ENCODE results near the gene TMIE. TPM values are rescaled to one million over a fixed set of nuclear protein-coding genes. Genes with fewer than 3 reads are reported as not detected.

TMIE gene
- polyA plus RNA-seq, 3 donors = not detected

DNA sequence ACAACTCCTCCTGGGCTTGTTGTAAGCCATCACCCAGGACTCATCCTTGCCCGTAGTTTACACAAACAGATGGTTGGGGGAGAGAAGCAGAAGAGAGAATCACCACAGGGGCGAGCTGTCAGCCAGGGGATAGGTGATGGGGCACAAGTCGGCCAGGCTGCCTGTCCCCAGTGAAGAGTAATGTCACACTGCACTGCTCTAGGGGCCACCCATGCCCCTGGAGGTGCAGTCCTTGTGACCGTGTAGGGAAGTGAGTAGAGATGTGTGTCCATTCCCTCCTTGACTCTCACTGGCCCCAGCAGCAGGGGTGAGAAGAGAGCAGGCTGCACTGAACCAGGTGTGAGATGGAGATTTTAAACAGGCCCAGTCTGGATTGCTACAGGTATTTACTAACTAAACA, 33.6 kb downstream of the TMIE start:
- H3K9me3 ChIP-seq (replicated peaks in 1 of 2; ENCODE audit: control insufficient read depth in 1 of 2, insufficient read depth in 1 of 2, low read length in 2 of 2) = no peaks in the 10 kb centered on the region
- TF ChIP-seq, protein P1, sequence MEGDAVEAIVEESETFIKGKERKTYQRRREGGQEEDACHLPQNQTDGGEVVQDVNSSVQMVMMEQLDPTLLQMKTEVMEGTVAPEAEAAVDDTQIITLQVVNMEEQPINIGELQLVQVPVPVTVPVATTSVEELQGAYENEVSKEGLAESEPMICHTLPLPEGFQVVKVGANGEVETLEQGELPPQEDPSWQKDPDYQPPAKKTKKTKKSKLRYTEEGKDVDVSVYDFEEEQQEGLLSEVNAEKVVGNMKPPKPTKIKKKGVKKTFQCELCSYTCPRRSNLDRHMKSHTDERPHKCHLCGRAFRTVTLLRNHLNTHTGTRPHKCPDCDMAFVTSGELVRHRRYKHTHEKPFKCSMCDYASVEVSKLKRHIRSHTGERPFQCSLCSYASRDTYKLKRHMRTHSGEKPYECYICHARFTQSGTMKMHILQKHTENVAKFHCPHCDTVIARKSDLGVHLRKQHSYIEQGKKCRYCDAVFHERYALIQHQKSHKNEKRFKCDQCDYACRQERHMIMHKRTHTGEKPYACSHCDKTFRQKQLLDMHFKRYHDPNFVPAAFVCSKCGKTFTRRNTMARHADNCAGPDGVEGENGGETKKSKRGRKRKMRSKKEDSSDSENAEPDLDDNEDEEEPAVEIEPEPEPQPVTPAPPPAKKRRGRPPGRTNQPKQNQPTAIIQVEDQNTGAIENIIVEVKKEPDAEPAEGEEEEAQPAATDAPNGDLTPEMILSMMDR (IDR thresholded peaks at IDR 0.05) = no peak
- no peak overlapping the region for H3K4me2 ChIP-seq (replicated peaks; ENCODE audit: extremely low read depth, low read length, poor library complexity, severe bottlenecking)
- no peaks in the 10 kb centered on the region for H3K36me3 Mint-ChIP-seq
- H3K27ac Mint-ChIP-seq = no peak overlapping the region
- H3K4me3 ChIP-seq (replicated peaks in 1 of 3; ENCODE audit: low read depth in 2 of 3, low read length in 3 of 3) = no peak overlapping the region
- peaks cover 3 to 13% (median 8%) of the 10 kb centered on the region in 3 donors for H3K27me3 Mint-ChIP-seq (ENCODE audit: low read depth in 3 of 3)
- no peak overlapping the region for H2AFZ ChIP-seq (ENCODE audit: insufficient read depth, low read depth, low read length, poor library complexity, severe bottlenecking)
- no peak overlapping the region for H3K4me3 Mint-ChIP-seq
- no peaks in the 10 kb centered on the region for H3K4me1 ChIP-seq (ENCODE audit: control insufficient read depth in 1 of 2, insufficient read depth in 2 of 2, low read length in 2 of 2)
- H3K27me3 ChIP-seq (ENCODE audit: control insufficient read depth in 2 of 2, insufficient read depth in 2 of 2, low read length in 2 of 2) = peaks cover 0 to 2% of the 10 kb centered on the region in 2 donors
- H3K9ac ChIP-seq (ENCODE audit: insufficient read depth, low read length, poor library complexity, severe bottlenecking) = no peak overlapping the region
- DNase-seq = no peak
- H3K79me2 ChIP-seq (ENCODE audit: insufficient read depth, low read length) = no peaks in the 10 kb centered on the region
- no peaks in the 10 kb centered on the region for H4K20me1 ChIP-seq (ENCODE audit: insufficient read depth, low read length)
- 97% methylated on average over 3 of the region's 4 CpGs for WGBS (ENCODE audit: insufficient coverage)
- no peaks in the 10 kb centered on the region for H3K36me3 ChIP-seq (replicated peaks in 1 of 2; ENCODE audit: control insufficient read depth in 1 of 2, insufficient read depth in 2 of 2, low read length in 2 of 2)
- H3K4me1 Mint-ChIP-seq = no peaks in the 10 kb centered on the region
- intact Hi-C loops (cut with micrococcal nuclease) = no loop called here
- no peak overlapping the region for H3K27ac ChIP-seq (ENCODE audit: low read depth in 1 of 2, low read length in 2 of 2)
- H3K9me3 Mint-ChIP-seq = peaks cover 0 to 3% (median 0%) of the 10 kb centered on the region in 7 donors

DNA sequence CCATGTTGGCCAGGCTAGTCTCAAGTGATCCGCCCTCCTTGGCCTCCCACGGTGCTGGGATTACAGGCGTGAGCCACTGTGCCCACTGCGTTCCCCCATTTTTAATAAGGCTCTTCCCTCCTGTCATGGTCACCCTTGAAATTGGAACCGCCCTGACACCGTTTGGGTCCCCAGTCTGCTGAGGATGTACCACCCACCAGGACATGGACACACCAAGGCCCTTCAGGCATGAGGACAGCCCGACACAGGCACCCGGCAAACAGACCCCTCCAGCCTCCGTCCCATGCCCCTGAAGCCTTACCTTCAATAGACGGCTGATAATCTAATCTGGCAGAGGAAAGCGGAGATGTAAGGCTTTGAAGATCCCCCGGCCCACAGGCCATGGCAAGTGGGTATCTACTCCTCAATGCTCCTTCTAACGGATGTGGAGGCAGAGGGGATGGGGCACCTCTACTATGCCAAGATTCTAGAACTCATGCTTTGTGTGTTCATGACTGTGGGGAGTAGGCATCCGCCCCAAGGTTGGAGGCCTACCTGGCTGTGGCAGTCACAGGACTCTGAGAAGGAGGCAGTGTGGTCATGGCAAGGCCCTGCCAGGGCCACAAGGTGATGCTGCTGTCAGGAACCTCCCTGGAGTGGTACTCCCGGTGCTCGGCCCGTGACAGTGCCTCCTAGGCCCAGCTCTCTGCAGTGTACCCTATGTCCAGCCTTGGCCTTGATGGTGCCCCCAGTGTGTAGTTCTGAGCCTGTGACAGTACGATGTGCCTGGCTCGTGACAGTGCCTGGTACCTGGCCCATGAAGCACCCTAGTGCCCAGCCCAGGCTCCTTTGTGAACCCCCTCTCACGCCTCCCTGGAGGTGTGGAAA, 35.0 kb downstream of the TMIE start:
- TF ChIP-seq, protein P1 (IDR thresholded peaks at IDR 0.05) = no peak
- H3K27me3 Mint-ChIP-seq (ENCODE audit: low read depth in 3 of 3) = peaks cover 3 to 8% (median 7%) of the 10 kb centered on the region in 3 donors
- no peaks in the 10 kb centered on the region for H3K9me3 ChIP-seq (replicated peaks in 1 of 2; ENCODE audit: control insufficient read depth in 1 of 2, insufficient read depth in 1 of 2, low read length in 2 of 2)
- no peak overlapping the region for H3K4me2 ChIP-seq (replicated peaks; ENCODE audit: extremely low read depth, low read length, poor library complexity, severe bottlenecking)
- no peak overlapping the region for H3K4me3 Mint-ChIP-seq
- H3K9ac ChIP-seq (ENCODE audit: insufficient read depth, low read length, poor library complexity, severe bottlenecking) = no peak overlapping the region
- H3K79me2 ChIP-seq (ENCODE audit: insufficient read depth, low read length) = no peaks in the 10 kb centered on the region
- no peak overlapping the region for H3K4me3 ChIP-seq (replicated peaks in 1 of 3; ENCODE audit: low read depth in 2 of 3, low read length in 3 of 3)
- H3K36me3 Mint-ChIP-seq = no peaks in the 10 kb centered on the region
- no peak for DNase-seq
- peaks cover 0 to 3% (median under 1%) of the 10 kb centered on the region in 7 donors for H3K9me3 Mint-ChIP-seq
- no peaks in the 10 kb centered on the region for H3K36me3 ChIP-seq (replicated peaks in 1 of 2; ENCODE audit: control insufficient read depth in 1 of 2, insufficient read depth in 2 of 2, low read length in 2 of 2)
- no peak overlapping the region for H3K27ac ChIP-seq (ENCODE audit: low read depth in 1 of 2, low read length in 2 of 2)
- no peaks in the 10 kb centered on the region for H3K4me1 ChIP-seq (ENCODE audit: control insufficient read depth in 1 of 2, insufficient read depth in 2 of 2, low read length in 2 of 2)
- H3K27ac Mint-ChIP-seq = no peak overlapping the region
- no peaks in the 10 kb centered on the region for H4K20me1 ChIP-seq (ENCODE audit: insufficient read depth, low read length)
- 96% methylated on average over 17 of the region's 20 CpGs for WGBS (ENCODE audit: insufficient coverage)
- H2AFZ ChIP-seq (ENCODE audit: insufficient read depth, low read depth, low read length, poor library complexity, severe bottlenecking) = no peak overlapping the region
- H3K4me1 Mint-ChIP-seq = no peaks in the 10 kb centered on the region
- intact Hi-C loops (cut with micrococcal nuclease) = no loop called here
- no peaks in the 10 kb centered on the region for H3K27me3 ChIP-seq (ENCODE audit: control insufficient read depth in 2 of 2, insufficient read depth in 2 of 2, low read length in 2 of 2)
